T follicular helper cell (primary cell): Measurements from ENCODE around the gene NCK1.

Source experiments
- DNase-seq: peaks from one replicate; pipeline ENCODE4 v3.0.0-alpha.2; 2020; ENCODE audit warnings: low read depth
- total RNA-seq, 2 experiments: gene quantifications; one replicate each; lab custom pipeline; 2026; lab: John Stamatoyannopoulos, UW

Gene NCK1
- 29.9 to 48.4 reads per million in 2 experiments for total RNA-seq

DNA sequence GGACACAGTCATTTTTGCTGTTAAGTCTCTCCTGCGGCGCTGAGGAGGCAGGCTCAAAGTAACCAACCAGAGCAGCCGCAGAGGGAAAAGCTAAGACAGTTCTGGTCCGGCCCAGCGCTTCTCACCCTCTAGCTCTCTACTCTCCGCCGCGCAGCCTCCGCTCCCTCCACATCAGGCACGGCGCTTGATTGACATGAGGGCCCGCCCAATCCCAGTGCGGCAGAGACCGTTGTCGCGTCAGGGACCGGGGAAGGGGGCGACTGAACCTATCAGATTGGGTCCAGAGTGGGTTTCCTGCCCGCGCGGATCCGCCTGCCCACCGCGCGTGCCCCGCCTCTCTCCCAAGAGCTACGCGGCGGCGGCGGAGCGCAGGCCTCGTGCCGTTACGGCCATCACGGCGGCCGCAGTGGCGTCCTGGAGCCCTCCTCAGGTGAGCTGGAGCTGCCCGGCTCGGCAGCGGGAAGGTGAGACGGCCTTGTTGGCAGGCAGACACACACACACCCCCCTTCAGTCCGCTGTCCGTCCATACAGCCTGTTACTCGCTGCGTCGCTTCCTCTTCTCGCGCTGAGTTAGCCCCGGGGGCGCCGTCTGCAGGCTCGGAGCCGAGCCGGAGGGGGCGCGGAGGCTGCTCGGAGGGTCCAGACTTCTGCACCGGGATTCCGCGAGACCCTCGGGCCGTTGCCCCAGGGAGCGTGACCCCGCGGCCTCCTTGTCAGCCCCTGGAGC lies at the start of gene NCK1:
NCK1 (plus strand) TSS at position 319 of the 727 bp plus-strand sequence. CDS start 65,794 bp downstream, outside the sequence.
- peak; percentile 99 for DNase-seq

- no peak for DNase-seq
These were observed 44.6 kb upstream of the NCK1 start for GRCh38 chr3:136817448-136817847.

DNA sequence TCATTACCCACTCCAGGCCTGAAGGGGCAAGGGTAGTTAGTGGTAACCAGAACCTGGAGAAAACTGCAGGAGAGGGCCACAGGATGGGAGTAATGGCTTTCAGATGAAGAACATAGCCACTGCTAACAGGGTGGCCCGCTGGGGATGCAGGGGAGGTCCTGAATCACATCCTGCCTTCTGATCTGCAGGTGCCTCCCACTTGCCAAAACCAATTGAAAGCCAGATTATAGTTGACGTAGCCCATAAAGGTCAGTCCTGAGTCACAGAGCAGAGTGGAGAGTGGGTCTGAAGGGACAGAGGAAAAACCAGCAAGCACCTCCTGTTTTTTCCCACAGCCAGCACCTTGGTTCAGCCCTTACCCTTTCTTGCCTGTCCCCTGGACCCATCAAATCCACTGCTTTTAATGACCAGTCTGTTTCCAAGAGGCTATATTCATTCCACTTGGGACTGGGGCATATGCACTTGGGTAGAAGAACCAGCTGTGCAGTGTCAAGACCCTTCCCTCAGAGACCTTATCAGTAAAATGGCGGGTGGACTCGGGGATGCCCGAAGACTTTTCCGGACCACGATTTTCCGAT lies 43.7 kb upstream of the NCK1 start:
- no peak for DNase-seq

- DNase-seq = no peak
These were observed 43.1 kb upstream of the NCK1 start, which contains the start of gene SLC35G2 for GRCh38 chr3:136818769-136819391. SLC35G2 (plus strand) TSS chr3:136819126; CDS start chr3:136854461, 35,335 bp downstream.

GRCh38 chr3:136819392-136819730 lies 42.6 kb upstream of the NCK1 start:
- DNase-seq = no peak

GRCh38 chr3:136819731-136820679 lies 42.0 kb upstream of the NCK1 start:
- no peak for DNase-seq

DNA sequence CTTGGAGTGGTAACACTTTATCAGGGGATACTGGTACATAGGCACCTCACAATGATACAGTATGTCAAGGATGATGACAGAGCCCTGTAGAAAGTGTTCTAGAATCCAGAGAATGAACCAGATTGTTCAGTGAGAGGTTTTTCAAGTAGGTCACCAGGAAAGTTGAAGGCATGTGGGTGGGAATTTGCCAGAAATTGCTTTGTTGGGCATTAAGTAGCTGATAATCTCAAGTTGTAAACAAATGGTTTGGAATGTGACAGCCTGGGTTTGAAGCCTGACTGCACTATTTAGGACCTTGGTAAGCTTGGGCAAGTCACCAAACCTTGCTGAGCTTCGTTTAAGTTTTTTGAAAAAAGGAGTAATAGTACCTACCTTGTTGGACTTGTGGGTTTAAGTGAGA lies 30.5 kb upstream of the NCK1 start:
- no peak for DNase-seq

GRCh38 chr3:136835089-136835812 lies 26.8 kb upstream of the NCK1 start:
- no peak for DNase-seq

DNA sequence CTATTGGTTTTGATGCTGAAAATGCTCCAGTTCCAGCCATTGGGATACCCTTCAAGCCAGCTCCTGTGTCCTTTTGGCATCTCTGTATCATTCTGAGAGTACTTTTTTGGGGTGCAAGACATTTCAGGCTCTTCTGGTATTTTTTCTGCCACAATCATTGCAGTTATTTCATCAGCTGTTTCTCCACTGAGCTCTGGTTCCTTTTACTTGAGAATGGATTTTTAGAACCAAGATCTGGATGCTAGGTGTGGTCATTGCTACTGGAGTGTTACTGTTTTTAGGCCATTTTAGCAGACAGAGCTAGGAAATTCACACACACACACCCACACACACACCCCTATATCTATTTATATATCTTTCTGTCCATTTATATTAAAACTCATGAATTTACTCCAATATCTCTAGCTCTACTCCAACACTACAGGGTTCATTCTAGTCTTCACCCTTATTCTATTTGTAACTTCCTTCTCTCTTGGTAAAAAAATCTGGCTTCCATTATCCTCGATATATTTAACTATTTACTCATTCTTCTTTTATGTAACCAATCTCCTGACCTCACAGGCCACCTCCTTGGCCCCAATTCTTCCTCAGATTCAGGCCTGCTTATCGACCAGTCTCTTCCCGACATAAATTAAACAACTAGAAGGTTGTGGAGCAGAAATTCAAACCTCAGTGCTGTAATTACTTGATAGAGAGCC lies 26.0 kb upstream of the NCK1 start:
- DNase-seq = no peak

GRCh38 chr3:136836511-136837156 lies 25.4 kb upstream of the NCK1 start:
- no peak for DNase-seq

- DNase-seq = no peak
These were observed 23.1 kb upstream of the NCK1 start for GRCh38 chr3:136838641-136839555.

GRCh38 chr3:136839556-136839931 lies 22.5 kb upstream of the NCK1 start:
- no peak for DNase-seq

- no peak for DNase-seq
These were observed 21.8 kb upstream of the NCK1 start for GRCh38 chr3:136840252-136840651.

DNA sequence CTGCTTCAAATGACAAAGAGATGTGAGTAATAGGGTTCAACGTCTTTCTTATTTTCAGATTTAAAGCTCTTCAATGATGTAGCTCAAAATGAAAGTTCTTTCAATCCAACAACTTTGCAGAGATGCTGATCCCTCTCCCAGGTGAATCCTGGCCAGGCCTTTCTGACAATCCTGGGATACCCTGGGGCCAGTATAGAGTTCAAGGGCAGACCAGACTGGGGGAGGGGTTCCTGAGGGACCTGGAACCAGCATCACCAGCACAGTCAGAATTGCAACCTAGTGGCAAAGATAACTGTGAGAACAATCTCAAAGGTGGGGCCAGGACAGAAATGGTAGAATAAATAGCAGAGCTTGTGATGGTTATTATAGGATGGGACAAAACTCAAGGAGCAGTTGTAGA lies 19.7 kb upstream of the NCK1 start:
- no peak for DNase-seq

DNA sequence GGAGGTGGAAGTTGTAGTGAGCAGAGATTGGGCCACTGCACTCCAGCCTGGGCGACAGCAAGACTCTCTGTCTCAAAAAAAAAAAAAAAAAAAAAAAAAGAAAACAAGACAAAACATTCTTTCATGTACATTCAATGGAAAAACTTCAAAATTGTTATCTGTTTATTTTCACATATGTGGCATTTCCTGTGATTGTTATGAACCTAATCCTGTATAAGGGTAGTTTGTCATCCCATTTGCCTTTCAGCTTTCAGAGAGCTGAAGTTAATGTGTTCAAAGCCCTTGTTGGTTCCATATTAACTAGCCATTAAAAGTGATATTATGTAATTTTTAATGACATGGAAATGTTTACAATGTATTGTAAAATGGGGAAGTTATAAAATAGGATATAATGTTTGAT lies 17.3 kb upstream of the NCK1 start:
- no peak for DNase-seq

DNA sequence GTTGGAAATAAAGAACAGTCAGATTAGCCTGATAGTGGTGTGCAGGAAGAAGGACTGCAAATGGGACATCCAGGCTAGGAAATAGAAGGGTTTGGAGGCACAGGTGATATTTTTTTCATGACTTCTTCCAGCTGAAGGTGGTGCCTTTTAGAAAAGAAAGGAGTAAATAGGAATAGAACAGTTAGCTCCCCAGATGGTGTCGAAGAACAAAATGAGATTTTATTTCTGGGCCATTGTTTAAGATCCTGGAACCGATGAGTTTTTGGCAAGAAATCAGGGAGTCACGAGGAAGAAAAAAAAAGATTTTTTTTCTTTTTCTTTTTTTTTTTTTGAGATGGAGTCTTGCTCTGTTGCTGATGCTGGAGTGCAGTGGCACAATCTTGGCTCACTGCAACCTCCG lies 9.8 kb upstream of the NCK1 start:
- DNase-seq = no peak

GRCh38 chr3:136856665-136857064 lies 5.3 kb upstream of the NCK1 start:
- no peak for DNase-seq

- no peak for DNase-seq
These were observed 3.6 kb upstream of the NCK1 start for GRCh38 chr3:136858381-136858780.

DNA sequence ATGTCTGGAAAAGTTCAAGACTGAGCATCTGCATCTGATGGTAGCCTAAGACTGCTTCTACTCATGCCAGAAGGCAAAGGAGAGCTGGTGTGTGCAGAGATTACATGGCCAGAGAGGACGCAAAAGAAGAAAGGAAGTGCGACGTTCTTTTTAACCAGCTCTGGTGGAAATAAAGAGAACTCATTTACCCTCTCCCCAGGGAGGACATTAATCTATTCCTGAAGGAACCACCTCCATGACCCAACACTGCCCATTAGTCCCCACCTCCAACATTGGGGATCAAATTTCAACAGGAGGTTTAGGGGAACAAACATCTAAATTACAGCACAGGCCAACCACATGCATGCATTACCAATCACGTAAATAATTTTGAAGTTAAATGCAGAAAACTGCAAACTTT lies 1.5 kb upstream of the NCK1 start:
- DNase-seq = no peak
